KMS-11 (cell line): ENCODE results near the gene KRTAP2-4.
"Not testable (repeated sequence)": the region's sequence is repeated elsewhere in the genome, so short reads cannot be mapped to it uniquely, and the experiment has no call there.

Experiments
- H2AFZ ChIP-seq: fragments of 200-600 bp; sonication (generic); 2 replicates; pipeline ENCODE4 v1.6.1; 2016; ENCODE audit warnings: antibody characterized with exemption, mixed run types, low read depth
- H3K27ac ChIP-seq: fragments of 200-600 bp; sonication (generic); 2 replicates; pipeline ENCODE4 v1.6.1; 2016; ENCODE audit warnings: mild to moderate bottlenecking, mixed run types
- H3K27me3 ChIP-seq: fragments of 200-600 bp; sonication (generic); 2 replicates; pipeline ENCODE4 v1.6.1; 2017; ENCODE audit warnings: mild to moderate bottlenecking, low read depth, mixed run types, moderate library complexity; ENCODE audit not compliant: insufficient read depth
- H3K36me3 ChIP-seq: fragments of 200-600 bp; sonication (generic); 2 replicates; pipeline ENCODE4 v1.6.1; 2017; ENCODE audit warnings: mild to moderate bottlenecking, mixed run types; ENCODE audit not compliant: insufficient read depth
- H3K4me1 ChIP-seq: fragments of 200-600 bp; sonication (generic); 2 replicates; pipeline ENCODE4 v1.6.1; 2016; ENCODE audit warnings: mild to moderate bottlenecking, low read depth, mixed run types; ENCODE audit not compliant: poor library complexity, severe bottlenecking
- H3K4me2 ChIP-seq: fragments of 200-600 bp; sonication (generic); 2 replicates; pipeline ENCODE4 v1.7.0; 2016; ENCODE audit warnings: mild to moderate bottlenecking, mixed run types
- H3K4me3 ChIP-seq: fragments of 200-600 bp; sonication (generic); IDR thresholded peaks from 2 replicates; pipeline ENCODE4 v1.6.1; 2017; ENCODE audit warnings: low read depth, low read length, mixed read lengths; ENCODE audit not compliant: insufficient read depth
- H3K79me2 ChIP-seq: fragments of 200-600 bp; sonication (generic); 2 replicates; pipeline ENCODE4 v1.6.1; 2016; ENCODE audit warnings: low read depth, mixed run types; ENCODE audit not compliant: insufficient read depth
- H3K9ac ChIP-seq: fragments of 200-600 bp; sonication (generic); 2 replicates; pipeline ENCODE4 v1.6.1; 2016; ENCODE audit warnings: mild to moderate bottlenecking, mixed run types
- H4K20me1 ChIP-seq: fragments of 200-600 bp; sonication (generic); 2 replicates; pipeline ENCODE4 v1.6.1; 2016; ENCODE audit warnings: mild to moderate bottlenecking, mixed run types; ENCODE audit not compliant: insufficient read depth
- CTCF ChIP-seq: fragments of 200-600 bp; sonication (generic); conservative IDR thresholded peaks from 2 replicates; pipeline ENCODE4 v1.6.1; 2017; ENCODE audit warnings: low read depth, mild to moderate bottlenecking, antibody characterized with exemption, low read length, moderate library complexity, mixed read lengths

The KRTAP2-4 gene

GRCh38 chr17:41037853-41038350 is 27.8 kb downstream of the KRTAP2-4 start:
- Histone ChIP-seq H3K36me3 (no peaks in the 10 kb centered on the region), H4K20me1 (no peaks in the 10 kb centered on the region), H3K4me1 (no peaks in the 10 kb centered on the region), H3K79me2 (no peaks in the 10 kb centered on the region), H3K4me2 (no peak overlapping the region), H3K4me3 (no peak overlapping the region), H3K27me3 (no peaks in the 10 kb centered on the region), H3K9ac (no peak overlapping the region), H3K27ac (no peak overlapping the region), H2AFZ (no peak overlapping the region)
- TF ChIP-seq CTCF = no peak

GRCh38 chr17:41034346-41034935 is 31.2 kb downstream of the KRTAP2-4 start, which contains the start of gene KRTAP1-3:
KRTAP1-3 (minus strand) TSS chr17:41034874; CDS start chr17:41034821, 53 bp downstream.
- not testable (repeated sequence) for H3K36me3 ChIP-seq, H4K20me1 ChIP-seq, H3K79me2 ChIP-seq, H3K4me3 ChIP-seq, H3K27me3 ChIP-seq, H3K4me1 ChIP-seq, H3K9ac ChIP-seq, H2AFZ ChIP-seq, H3K27ac ChIP-seq, H3K4me2 ChIP-seq

GRCh38 chr17:41029633-41030245 is 35.9 kb downstream of the KRTAP2-4 start, which contains the start of gene KRTAP1-4:
KRTAP1-4 (minus strand) TSS chr17:41030195; CDS start chr17:41030078, 117 bp downstream.
- H3K79me2 ChIP-seq = no peaks in the 10 kb centered on the region
- no peaks in the 10 kb centered on the region for H4K20me1 ChIP-seq
- TF ChIP-seq CTCF = no peak
- H3K9ac ChIP-seq = no peak within 1 kb of the TSS
- H3K36me3 ChIP-seq = no peaks in the 10 kb centered on the region
- H3K4me2 ChIP-seq = no peak within 1 kb of the TSS
- H3K4me3 ChIP-seq = no peak within 1 kb of the TSS
- no peaks in the 10 kb centered on the region for H3K27me3 ChIP-seq
- H3K4me1 ChIP-seq = no peaks in the 10 kb centered on the region
- H3K27ac ChIP-seq = no peak within 1 kb of the TSS
- H2AFZ ChIP-seq = no peak within 1 kb of the TSS

GRCh38 chr17:41026715-41027471 is 38.8 kb downstream of the KRTAP2-4 start, which contains the start of gene KRTAP1-5:
KRTAP1-5 (minus strand) TSS chr17:41027208; CDS start chr17:41027155, 53 bp downstream.
- Histone ChIP-seq H3K4me2 (no peak within 1 kb of the TSS), H3K79me2 (no peaks in the 10 kb centered on the region), H3K27me3 (no peaks in the 10 kb centered on the region), H2AFZ (no peak within 1 kb of the TSS), H4K20me1 (no peaks in the 10 kb centered on the region), H3K4me1 (no peaks in the 10 kb centered on the region), H3K4me3 (no peak within 1 kb of the TSS), H3K9ac (no peak within 1 kb of the TSS), H3K27ac (no peak within 1 kb of the TSS), H3K36me3 (no peaks in the 10 kb centered on the region)
- no peak for TF ChIP-seq CTCF
